Right renal cortex interstitium (tissue), 3 donors: ENCODE results near the gene JAZF1. TPM values are rescaled to one million over a fixed set of nuclear protein-coding genes. Genes with fewer than 3 reads are reported as not detected.
"Not testable (repeated sequence)": the region's sequence is repeated elsewhere in the genome, so short reads cannot be mapped to it uniquely, and the experiment has no call there.

Experiments used
- DNase-seq, 3 donors: peaks; one replicate each; pipeline ENCODE4 v3.0.0-alpha.2; 2013; ENCODE audit warnings: low read depth in 3 of 3, low spot score in 2 of 3
- polyA plus RNA-seq, 3 donors: library from polyadenylated mRNA; unstranded; fragments of 120-200 nt; gene quantifications; one replicate each; pipeline ENCODE4 v1.2.1, GENCODE V29; 2013; ENCODE audit not compliant: insufficient read length in 3 of 3

The JAZF1 gene
- polyA plus RNA-seq, 3 donors: 12.2 to 16.1 (median 14.1) TPM

GRCh38 chr7:27899601-27900000 is 281.0 kb downstream of the JAZF1 start:
- no peak for DNase-seq

GRCh38 chr7:27897441-27897847 is 283.2 kb downstream of the JAZF1 start:
- no peak for DNase-seq

GRCh38 chr7:27897001-27897400 is 283.6 kb downstream of the JAZF1 start:
- no peak for DNase-seq

- DNase-seq: no peak
Measured at GRCh38 chr7:27895551-27895950, 285.0 kb downstream of the JAZF1 start.

GRCh38 chr7:27890205-27890849 is 290.3 kb downstream of the JAZF1 start:
- DNase-seq: no peak

GRCh38 chr7:27889800-27890199 is 290.8 kb downstream of the JAZF1 start:
- DNase-seq: no peak

GRCh38 chr7:27888736-27889135 is 291.9 kb downstream of the JAZF1 start:
- DNase-seq: no peak

GRCh38 chr7:27886710-27887109 is 293.9 kb downstream of the JAZF1 start:
- DNase-seq: not testable (repeated sequence)

- no peak for DNase-seq
Measured at GRCh38 chr7:27885652-27886051, 294.9 kb downstream of the JAZF1 start.

- DNase-seq: no peak
Measured at GRCh38 chr7:27883696-27884095, 296.9 kb downstream of the JAZF1 start.

- DNase-seq: no peak
Measured at GRCh38 chr7:27876756-27877155, 303.8 kb downstream of the JAZF1 start.

GRCh38 chr7:27875832-27876231 is 304.8 kb downstream of the JAZF1 start:
- no peak for DNase-seq

- DNase-seq: no peak
Measured at GRCh38 chr7:27875061-27875460, 305.5 kb downstream of the JAZF1 start.

GRCh38 chr7:27873981-27874957 is 306.3 kb downstream of the JAZF1 start:
- DNase-seq: no peak

GRCh38 chr7:27872356-27873275 is 308.0 kb downstream of the JAZF1 start:
- no peak for DNase-seq

GRCh38 chr7:27871866-27872265 is 308.7 kb downstream of the JAZF1 start:
- no peak for DNase-seq

GRCh38 chr7:27871086-27871485 is 309.5 kb downstream of the JAZF1 start:
- DNase-seq: no peak

- DNase-seq: no peak
Measured at GRCh38 chr7:27870595-27870994, 310.0 kb downstream of the JAZF1 start.

GRCh38 chr7:27869056-27869455 is 311.5 kb downstream of the JAZF1 start:
- no peak for DNase-seq

- no peak for DNase-seq
Measured at GRCh38 chr7:27868131-27868550, 312.5 kb downstream of the JAZF1 start.
